ENCODE results near the gene RDH13.
A peak's percentile ranks its signal among the peaks of the same experiment; 100 is the strongest.

RDH13 gene

GRCh38 chr19:55092423-55093318 is 29.7 kb upstream of the RDH13 start:
- no peak for DNase-seq (ENCODE audit: low read depth, low spot score)

DNA sequence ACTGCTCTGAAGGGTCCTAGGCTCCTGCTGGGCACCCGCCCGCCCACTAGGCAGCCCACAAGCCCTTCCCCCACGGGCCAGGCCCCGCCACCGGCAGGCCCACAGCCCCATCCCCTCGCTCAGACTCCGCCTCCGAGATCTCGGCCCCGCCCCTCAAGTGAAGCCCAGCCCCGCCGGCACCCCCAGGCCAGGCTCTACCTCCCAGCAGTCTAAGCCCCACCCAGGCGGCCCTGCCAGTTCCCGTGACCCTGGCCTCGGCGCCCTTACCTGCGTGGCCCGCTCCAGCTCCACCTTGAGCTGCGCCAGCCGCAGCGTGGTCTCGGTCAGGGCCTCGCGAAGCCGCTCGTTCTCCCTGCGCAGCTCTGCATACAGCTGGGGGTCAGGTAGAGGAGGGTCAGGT is 29.0 kb upstream of the RDH13 start:
- no peak for DNase-seq (ENCODE audit: low read depth, low spot score)

DNA sequence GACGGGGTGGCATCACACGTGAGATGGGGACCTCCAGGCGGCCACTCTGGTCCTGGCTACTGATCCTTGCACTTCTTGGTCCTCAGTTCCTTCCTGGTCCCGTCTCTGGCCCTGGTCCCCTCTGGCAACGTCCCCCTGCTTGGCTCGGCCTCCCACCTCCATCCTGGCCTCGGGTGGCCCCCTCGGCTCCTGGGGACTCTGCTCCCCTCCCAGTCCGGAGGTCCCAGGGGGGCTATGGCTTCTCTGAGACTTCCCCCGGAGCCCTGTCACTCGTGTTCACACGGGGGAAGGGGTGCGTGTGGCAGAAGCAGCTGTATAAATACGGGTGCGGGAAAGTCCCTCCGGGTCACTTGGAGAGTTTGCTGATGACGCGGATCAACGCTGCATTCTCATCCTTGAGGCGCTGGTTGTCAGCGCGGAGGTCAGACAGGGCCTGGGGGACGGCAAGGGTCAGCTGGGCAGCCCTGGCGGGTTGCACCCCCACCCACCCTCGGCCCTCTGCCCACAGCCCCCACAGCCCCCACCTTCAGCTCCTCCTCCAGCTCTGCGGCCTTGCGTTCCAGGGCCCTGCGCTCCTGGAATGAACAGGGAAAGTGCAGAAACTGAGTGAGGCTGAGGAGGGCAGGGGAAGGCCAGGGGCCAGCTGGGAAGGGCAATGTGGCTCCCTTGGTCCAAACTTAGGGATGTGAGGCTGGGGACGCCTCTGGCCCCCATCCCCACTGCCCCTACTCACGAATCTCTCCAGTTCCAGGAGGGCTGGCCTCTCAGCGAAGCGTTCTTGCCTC is 28.4 kb upstream of the RDH13 start:
- DNase-seq (ENCODE audit: low read depth, low spot score): no peak

GRCh38 chr19:55090564-55090963 is 27.6 kb upstream of the RDH13 start:
- DNase-seq (ENCODE audit: low read depth, low spot score): no peak

- no peak for DNase-seq (ENCODE audit: low read depth, low spot score)
These were observed 26.5 kb upstream of the RDH13 start for GRCh38 chr19:55089342-55089944.

DNA sequence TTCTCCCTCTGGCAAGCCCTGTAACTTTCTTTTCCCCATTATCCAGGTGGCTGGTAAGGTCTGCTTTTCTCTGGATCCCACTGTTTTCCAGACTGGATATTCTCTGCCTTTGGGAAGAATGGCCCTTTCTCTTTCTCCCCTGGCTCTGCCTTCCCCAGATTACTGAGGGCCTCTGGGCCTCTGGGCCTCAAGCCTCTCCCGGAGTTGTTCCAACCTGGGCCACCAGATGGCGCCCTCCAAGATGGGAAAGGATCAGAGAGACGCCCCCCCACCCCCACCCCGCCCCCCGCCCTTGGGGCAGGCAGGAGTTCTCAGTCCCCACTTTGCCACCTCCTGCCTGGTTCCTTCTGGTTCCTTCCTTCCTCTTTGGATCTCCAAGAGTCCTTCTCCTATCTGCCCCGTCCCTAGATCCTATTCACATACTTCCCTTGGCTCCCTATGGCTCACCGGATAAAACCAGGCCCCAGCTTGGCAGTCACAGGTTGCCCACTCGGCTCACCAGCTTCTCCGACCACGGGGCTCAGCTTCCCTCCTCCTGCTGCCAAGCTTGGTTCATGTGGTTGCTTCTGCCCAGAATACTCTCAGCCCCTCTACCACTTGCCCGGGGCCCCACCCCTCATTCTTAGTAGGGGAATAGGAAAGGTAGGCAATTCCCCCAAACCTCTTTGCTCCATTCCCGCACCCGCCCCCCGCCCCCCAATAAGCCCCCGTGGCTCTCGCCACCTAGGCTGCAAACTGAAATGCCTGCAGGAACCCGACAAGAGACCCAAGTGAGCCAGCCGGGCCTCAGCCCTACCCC is 25.8 kb upstream of the RDH13 start:
- DNase-seq (ENCODE audit: low read depth, low spot score): peak; percentile 85

DNA sequence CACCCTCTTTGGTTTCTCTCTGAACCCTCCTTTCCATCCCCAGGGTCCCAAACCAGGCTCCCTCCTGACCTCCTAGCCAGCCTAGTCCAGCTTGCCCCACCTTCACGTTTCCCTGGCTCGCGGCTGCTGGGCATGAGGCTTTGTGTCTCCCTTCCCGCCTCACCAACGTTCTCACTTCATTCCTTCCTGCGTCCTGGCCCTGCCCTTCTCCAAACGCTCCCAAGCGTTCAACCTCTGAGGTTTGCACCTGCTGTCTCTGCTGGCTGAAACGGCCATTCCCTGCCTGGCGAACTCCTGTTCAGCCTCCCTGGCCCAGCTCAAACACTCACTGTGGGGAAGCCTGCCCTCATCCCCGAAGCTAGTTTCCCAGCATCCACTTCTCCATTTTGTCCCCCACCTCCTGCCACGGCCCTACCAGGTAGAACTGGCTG is 25.1 kb upstream of the RDH13 start:
- DNase-seq (ENCODE audit: low read depth, low spot score): peak; percentile 16

DNA sequence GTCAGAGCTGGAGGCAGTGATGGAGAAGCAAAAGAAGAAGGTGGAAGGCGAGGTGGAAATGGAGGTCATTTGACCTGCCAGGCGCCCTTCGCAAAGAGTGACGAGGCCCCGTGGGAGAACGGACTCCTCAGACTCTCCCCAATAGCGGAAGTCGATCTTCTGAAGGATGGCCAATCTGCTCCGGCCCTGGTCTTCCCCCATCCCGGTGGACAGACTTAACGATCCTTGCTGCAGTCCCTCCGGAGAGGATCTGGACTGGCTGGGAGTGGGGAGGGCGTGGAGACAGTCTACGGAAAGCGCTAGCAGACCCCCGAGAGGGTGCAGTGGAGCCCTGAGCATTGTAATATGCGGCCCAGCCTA is 24.6 kb upstream of the RDH13 start:
- peak; percentile 61 for DNase-seq (ENCODE audit: low read depth, low spot score)

- DNase-seq (ENCODE audit: low read depth, low spot score): peak; percentile 98
These were observed 24.0 kb upstream of the RDH13 start for GRCh38 chr19:55086730-55087541.

DNA sequence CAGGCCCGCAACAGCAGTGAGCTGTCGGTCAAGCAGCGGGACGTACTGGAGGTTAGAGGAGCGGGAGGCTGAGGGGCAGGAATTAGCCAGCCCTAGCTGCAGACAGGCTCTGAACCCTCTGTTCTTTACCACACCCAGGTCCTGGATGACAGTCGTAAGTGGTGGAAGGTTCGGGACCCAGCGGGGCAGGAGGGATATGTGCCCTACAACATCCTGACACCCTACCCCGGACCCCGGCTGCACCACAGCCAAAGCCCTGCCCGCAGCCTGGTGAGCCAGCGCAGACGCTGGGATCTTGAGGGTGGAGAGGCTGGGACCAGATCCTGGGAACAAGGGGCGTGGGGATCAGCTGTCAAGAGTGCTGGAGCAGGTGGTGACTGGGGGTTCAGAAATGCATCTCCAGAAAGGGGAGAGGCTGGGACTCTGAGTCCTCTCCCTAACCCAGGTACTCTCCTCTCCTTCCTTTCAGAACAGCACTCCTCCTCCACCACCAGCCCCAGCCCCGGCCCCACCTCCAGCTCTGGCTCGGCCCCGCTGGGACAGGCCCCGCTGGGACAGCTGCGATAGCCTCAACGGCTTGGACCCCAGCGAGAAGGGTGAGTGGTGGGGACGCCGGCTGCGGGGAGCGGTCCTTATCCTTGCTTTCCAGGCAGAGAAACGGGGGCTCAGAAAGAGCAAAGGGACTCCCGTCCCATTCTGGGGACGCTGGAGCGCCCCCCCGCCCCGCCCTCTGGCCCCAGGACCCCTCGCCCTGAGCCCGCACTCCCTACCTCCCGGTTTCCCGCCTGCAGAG is 23.2 kb upstream of the RDH13 start:
- DNase-seq (ENCODE audit: low read depth, low spot score): no peak

DNA sequence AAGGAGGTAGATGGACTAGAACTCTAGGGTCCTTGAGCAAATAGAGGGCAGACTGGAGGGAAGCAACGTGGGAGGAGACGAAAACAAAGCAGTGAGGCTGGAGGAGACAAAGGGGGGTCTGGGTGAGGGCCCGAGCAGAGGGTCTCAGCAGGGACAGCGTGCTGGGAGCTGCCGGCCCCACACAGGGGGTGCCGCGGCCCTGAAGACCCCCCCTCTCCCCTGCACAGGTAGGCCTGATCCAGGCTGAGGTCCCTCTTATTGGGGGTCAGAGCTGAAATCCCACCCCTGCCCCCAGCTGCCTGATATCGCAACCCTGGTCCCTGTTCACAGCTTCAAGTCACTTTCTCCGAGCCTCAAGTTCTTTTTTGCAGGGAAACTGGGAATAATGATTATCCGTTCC is 21.5 kb upstream of the RDH13 start:
- DNase-seq (ENCODE audit: low read depth, low spot score): no peak

GRCh38 chr19:55083004-55083850 is 20.3 kb upstream of the RDH13 start:
- DNase-seq (ENCODE audit: low read depth, low spot score): no peak

GRCh38 chr19:55082020-55082851 is 19.3 kb upstream of the RDH13 start:
- DNase-seq (ENCODE audit: low read depth, low spot score): peak; percentile 54

DNA sequence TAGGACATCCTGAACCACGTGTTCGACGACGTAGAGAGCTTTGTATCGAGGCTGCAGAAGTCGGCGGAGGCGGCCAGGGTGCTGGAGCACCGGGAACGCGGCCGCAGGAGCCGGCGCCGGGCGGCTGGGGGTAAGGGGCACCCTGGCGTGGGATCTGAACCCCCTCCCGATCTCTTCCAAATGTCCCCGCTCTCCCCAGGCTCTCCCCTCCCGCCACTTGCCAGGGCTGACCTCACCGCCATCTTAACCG is 18.7 kb upstream of the RDH13 start:
- DNase-seq (ENCODE audit: low read depth, low spot score): no peak

DNA sequence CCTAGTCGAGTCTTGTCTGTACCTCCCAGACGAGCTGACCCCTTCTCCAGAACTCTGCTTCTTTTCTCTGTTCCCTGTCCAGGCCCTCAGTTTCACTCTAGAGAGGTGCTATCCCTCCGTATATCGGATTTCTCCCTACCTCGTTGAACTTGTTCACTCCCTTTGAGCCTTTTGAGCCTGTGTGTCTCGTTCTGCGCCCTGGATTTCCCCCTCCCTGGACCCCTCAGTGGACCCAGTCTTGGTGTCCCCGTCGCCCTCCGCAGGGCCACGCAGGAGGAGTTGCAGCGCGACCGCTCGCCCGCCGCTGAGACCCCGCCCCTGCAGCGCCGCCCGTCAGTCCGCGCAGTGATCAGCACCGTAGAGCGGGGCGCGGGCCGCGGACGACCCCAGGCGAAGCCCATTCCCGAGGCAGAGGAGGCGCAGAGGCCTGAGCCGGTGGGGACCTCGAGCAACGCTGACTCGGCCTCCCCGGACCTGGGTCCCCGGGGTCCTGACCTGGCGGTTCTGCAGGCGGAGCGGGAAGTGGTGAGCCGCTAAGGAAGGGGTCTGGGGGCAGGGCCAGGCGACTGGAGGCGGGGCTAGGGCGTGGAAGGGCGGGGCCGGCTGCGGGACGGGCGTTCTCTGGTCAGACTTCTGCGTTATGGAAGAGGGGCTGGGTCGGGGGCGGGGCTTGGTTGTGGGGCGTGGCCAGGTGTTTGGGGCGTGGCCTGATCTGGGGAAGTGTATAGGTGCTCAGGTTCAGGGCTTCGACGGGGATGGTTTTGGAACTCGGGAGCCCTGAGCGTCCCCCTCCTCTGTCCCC is 18.2 kb upstream of the RDH13 start:
- peak; percentile 81 for DNase-seq (ENCODE audit: low read depth, low spot score)

DNA sequence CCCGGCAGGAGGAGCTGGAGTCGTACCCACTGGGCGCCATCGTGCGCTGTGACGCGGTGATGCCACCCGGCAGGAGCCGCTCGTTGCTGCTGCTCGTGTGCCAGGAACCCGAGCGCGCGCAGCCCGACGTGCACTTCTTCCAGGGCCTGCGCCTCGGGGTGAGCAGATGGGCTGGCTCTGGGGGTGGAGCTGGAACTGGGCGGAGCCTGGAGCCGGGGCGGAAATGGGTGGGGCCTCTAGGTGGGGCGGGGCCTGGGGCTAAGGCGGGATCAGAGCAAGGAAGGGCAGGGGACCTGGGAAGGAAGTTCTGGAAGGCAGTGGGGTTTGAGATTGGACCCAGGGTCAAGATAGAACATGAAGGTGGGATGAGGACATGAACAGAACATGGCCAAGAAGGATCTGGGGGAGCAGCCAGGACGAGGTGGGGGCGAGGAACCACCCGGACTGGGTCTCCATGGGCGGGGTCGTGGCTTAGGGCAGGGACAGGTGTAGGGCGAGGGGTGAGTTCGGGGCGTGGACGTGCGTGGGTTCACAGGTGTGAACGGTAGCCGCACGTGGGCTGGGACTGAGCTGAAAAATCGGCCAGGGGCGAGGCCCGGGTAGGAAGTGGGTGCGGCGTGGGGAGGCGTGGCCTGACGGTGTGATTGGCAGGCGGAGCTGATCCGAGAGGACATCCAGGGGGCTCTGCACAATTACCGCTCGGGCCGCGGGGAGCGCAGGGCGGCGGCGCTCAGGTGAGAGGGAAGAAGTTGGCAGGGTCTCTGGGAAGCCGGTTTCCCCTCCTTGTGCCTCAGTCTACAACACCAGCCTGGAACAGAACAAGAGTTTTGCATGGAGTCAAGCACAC is 17.4 kb upstream of the RDH13 start:
- DNase-seq (ENCODE audit: low read depth, low spot score): peak; percentile 61
